ENCODE data around the gene NNT.

NNT gene

GRCh38 chr5:43603344-43604217 lies 601 bp downstream of the NNT start:
- no peak for TF ChIP-seq CTCF (conservative IDR thresholded peaks at IDR 0.05)
- peak overlapping the region; percentile 68; the same call in 1 of the 2 replicates for H3K27ac ChIP-seq

GRCh38 chr5:43604699-43605098 lies 1.7 kb downstream of the NNT start:
- H3K27ac ChIP-seq, result no peak overlapping the region
- no peak for TF ChIP-seq CTCF (conservative IDR thresholded peaks at IDR 0.05)

- no peak overlapping the region for H3K27ac ChIP-seq
- no peak for TF ChIP-seq CTCF (conservative IDR thresholded peaks at IDR 0.05)
Measured at GRCh38 chr5:43606351-43606750, 3.4 kb downstream of the NNT start.

- H3K27ac ChIP-seq, result no peak overlapping the region
- TF ChIP-seq CTCF (conservative IDR thresholded peaks at IDR 0.05), result no peak
Measured at GRCh38 chr5:43608406-43608805, 5.4 kb downstream of the NNT start.

- peak; percentile 45 for TF ChIP-seq CTCF (conservative IDR thresholded peaks at IDR 0.05)
- no peak overlapping the region for H3K27ac ChIP-seq
Measured at GRCh38 chr5:43609752-43610151, 6.8 kb downstream of the NNT start.

- no peak overlapping the region for H3K27ac ChIP-seq
- TF ChIP-seq CTCF (conservative IDR thresholded peaks at IDR 0.05), result no peak
Measured at GRCh38 chr5:43613370-43613769, 10.4 kb downstream of the NNT start.

DNA sequence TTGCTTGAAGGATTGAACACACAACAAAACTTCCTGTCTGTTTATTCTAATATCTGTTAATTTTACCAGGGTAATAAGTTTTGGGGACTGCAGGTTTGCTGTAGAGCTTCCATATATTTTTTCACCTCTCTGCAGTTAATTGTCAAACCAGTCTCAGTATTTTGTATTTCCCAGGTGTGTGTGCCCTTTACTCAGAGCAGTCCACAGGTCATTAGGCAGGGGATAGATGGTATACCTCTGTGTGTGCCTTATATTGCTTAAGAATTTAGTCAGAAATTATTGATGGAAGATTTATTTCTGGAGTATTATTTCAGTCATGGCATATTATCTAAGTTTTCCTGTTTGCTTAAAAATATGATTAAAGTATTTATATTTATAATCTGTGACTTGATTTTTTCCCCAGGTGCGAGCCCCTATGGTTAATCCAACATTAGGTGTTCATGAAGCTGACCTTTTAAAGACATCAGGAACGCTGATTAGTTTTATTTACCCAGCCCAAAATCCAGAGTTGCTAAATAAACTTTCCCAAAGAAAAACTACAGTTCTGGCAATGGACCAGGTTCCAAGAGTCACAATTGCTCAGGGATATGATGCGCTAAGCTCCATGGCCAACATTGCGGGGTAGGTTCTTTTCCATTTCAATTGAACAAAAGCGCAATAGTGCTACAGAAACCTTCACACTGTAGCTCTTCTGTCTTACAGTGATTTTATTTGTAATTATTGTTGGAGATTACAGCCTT lies 12.6 kb downstream of the NNT start:
- no peak for TF ChIP-seq CTCF (conservative IDR thresholded peaks at IDR 0.05)
- H3K27ac ChIP-seq, result no peak overlapping the region
